GM21529 (cell line): ENCODE results near the gene TEX9.
"Not testable (repeated sequence)": the region's sequence is repeated elsewhere in the genome, so short reads cannot be mapped to it uniquely, and the experiment has no call there.

Experiments
- ATAC-seq: cut with Tn5 transposase; IDR thresholded peaks from one replicate; pipeline ENCODE4 v1.9.1; 2021; ENCODE audit not compliant: unreplicated experiment

TEX9 gene

GRCh38 chr15:56365075-56365711 is at the start of gene TEX9:
Gene TEX9 (plus strand): TSS chr15:56365426. CDS start chr15:56365451, 25 bp downstream.
- peak; percentile 83 for ATAC-seq

GRCh38 chr15:56316561-56316960 is 48.7 kb upstream of the TEX9 start:
- not testable (repeated sequence) for ATAC-seq

GRCh38 chr15:56320316-56320715 is 44.9 kb upstream of the TEX9 start:
- ATAC-seq, result no peak

GRCh38 chr15:56320861-56321260 is 44.4 kb upstream of the TEX9 start:
- no peak for ATAC-seq

GRCh38 chr15:56322444-56322843 is 42.8 kb upstream of the TEX9 start:
- ATAC-seq, result no peak

- ATAC-seq, result no peak
Measured at GRCh38 chr15:56323435-56323834, 41.8 kb upstream of the TEX9 start.

GRCh38 chr15:56325186-56325585 is 40.0 kb upstream of the TEX9 start:
- ATAC-seq, result no peak

GRCh38 chr15:56327721-56328502 is 37.3 kb upstream of the TEX9 start:
- ATAC-seq, result no peak

GRCh38 chr15:56337084-56337725 is 28.0 kb upstream of the TEX9 start:
- ATAC-seq, result no peak

GRCh38 chr15:56339594-56339993 is 25.6 kb upstream of the TEX9 start:
- no peak for ATAC-seq

GRCh38 chr15:56341201-56341600 is 24.0 kb upstream of the TEX9 start:
- ATAC-seq, result no peak

- no peak for ATAC-seq
Measured at GRCh38 chr15:56342653-56343052, 22.6 kb upstream of the TEX9 start.

GRCh38 chr15:56343879-56344278 is 21.3 kb upstream of the TEX9 start:
- ATAC-seq, result no peak

- ATAC-seq, result no peak
Measured at GRCh38 chr15:56344336-56344735, 20.9 kb upstream of the TEX9 start.

- ATAC-seq, result no peak
Measured at GRCh38 chr15:56346414-56346813, 18.8 kb upstream of the TEX9 start.

GRCh38 chr15:56349554-56349953 is 15.7 kb upstream of the TEX9 start:
- no peak for ATAC-seq

GRCh38 chr15:56351353-56351752 is 13.9 kb upstream of the TEX9 start:
- ATAC-seq, result no peak

GRCh38 chr15:56351957-56352506 is 13.2 kb upstream of the TEX9 start:
- ATAC-seq, result no peak

GRCh38 chr15:56353119-56353518 is 12.1 kb upstream of the TEX9 start:
- no peak for ATAC-seq

GRCh38 chr15:56353740-56354139 is 11.5 kb upstream of the TEX9 start:
- no peak for ATAC-seq

GRCh38 chr15:56356616-56357015 is 8.6 kb upstream of the TEX9 start:
- peak; percentile 72 for ATAC-seq

- no peak for ATAC-seq
Measured at GRCh38 chr15:56358604-56359003, 6.6 kb upstream of the TEX9 start.
